Endothelial cell of umbilical vein (primary cell): Measurements from ENCODE around the gene PRR14. TPM values are rescaled to one million over a fixed set of nuclear protein-coding genes. Genes with fewer than 3 reads are reported as not detected.
A peak's percentile ranks its signal among the peaks of the same experiment; 100 is the strongest.

Experiments
- BruUV-seq: library from RNA; stranded (reverse); fragments of 400-500 nt; replicated peaks from 2 replicates; lab custom pipeline; 2021; lab: Mats Ljungman, UMichigan
- CTCF ChIA-PET: fragments of 300-600, 350-600 bp; sonication (Branson Sonifier 250); formaldehyde crosslinking; loops from one replicate; lab custom pipeline; 2021; ENCODE audit warnings: antibody characterized with exemption, inconsistent platforms; lab: Charles Lee
- POLR2A ChIA-PET: fragments of 300-600, 350-600 bp; sonication (Branson Sonifier 250); formaldehyde crosslinking; loops from one replicate; lab custom pipeline; 2021; ENCODE audit warnings: antibody characterized with exemption, inconsistent platforms; lab: Charles Lee
- DNase-seq: peaks from one replicate; pipeline ENCODE4 v3.0.0-alpha.2; 2011; ENCODE audit warnings: low read depth, low spot score
- FAIRE-seq: peaks from 2 replicates; lab custom pipeline; 2011; peaks lifted over from hg19 to GRCh38; lab: Jason Lieb, UNC
- H2AFZ ChIP-seq: 2 replicates; pipeline ENCODE4 v1.6.0; 2012; ENCODE audit warnings: low read depth, low read length, control low read depth, inconsistent platforms
- H3K27ac ChIP-seq: 2 replicates; pipeline ENCODE4 v1.5.1; 2011; ENCODE audit warnings: low read depth, mild to moderate bottlenecking, control low read depth, low read length, moderate library complexity; ENCODE audit not compliant: insufficient read depth
- H3K27me3 ChIP-seq, 2 experiments: 2 replicates each; pipeline versions ENCODE4 v1.6.0 to v1.6.1; 2011; ENCODE audit warnings: low read length in 2 of 2, mixed read lengths in 1 of 2; ENCODE audit not compliant: control insufficient read depth in 2 of 2, insufficient read depth in 2 of 2
- H3K36me3 ChIP-seq, 2 experiments: 2 replicates in 1 of 2; 3 replicates in 1 of 2; pipeline ENCODE4 v1.5.1; 2011; ENCODE audit warnings: low read length in 2 of 2, mild to moderate bottlenecking in 1 of 2, moderate library complexity in 1 of 2; ENCODE audit not compliant: control insufficient read depth in 2 of 2, insufficient read depth in 2 of 2; ENCODE audit errors: extremely low read depth in 1 of 2
- H3K4me1 ChIP-seq: 3 replicates; pipeline ENCODE4 v1.5.1; 2011; ENCODE audit warnings: mild to moderate bottlenecking, low read length; ENCODE audit not compliant: control insufficient read depth, insufficient read depth; ENCODE audit errors: extremely low read depth
- H3K4me2 ChIP-seq: 2 replicates; pipeline ENCODE4 v1.6.1; 2011; ENCODE audit warnings: low read length, control low read depth, mixed read lengths; ENCODE audit not compliant: insufficient read depth
- H3K4me3 ChIP-seq, 3 experiments: fragments of 200-600 bp in 1 of 3; sonication (generic), shearing (Covaris generic) in 1 of 3; replicated peaks in 1 of 3; 2 replicates each; pipeline ENCODE4 v1.5.1; 2011 to 2016; ENCODE audit warnings: control low read depth in 3 of 3, low read length in 3 of 3, mild to moderate bottlenecking in 2 of 3, inconsistent platforms in 1 of 3, low read depth in 1 of 3, moderate library complexity in 1 of 3; ENCODE audit not compliant: insufficient read depth in 1 of 3
- H3K79me2 ChIP-seq: 2 replicates; pipeline ENCODE4 v1.6.0; 2012; ENCODE audit warnings: low read length, inconsistent platforms; ENCODE audit not compliant: control insufficient read depth, insufficient read depth
- H3K9ac ChIP-seq: replicated peaks from 2 replicates; pipeline ENCODE3; 2011; ENCODE audit warnings: low read length, control low read depth; ENCODE audit not compliant: insufficient read depth; ENCODE audit errors: extremely low read depth
- H3K9me1 ChIP-seq: replicated peaks from 3 replicates; pipeline ENCODE4 v1.6.0; 2011; ENCODE audit warnings: mild to moderate bottlenecking, low read length; ENCODE audit not compliant: control insufficient read depth, insufficient read depth; ENCODE audit errors: extremely low read depth
- H3K9me3 ChIP-seq: replicated peaks from 2 replicates; pipeline ENCODE4 v1.5.1; 2012; ENCODE audit warnings: low read length, inconsistent platforms; ENCODE audit not compliant: control insufficient read depth, insufficient read depth
- H4K20me1 ChIP-seq: replicated peaks from 2 replicates; pipeline ENCODE3; 2011; ENCODE audit warnings: mild to moderate bottlenecking, low read length; ENCODE audit not compliant: control insufficient read depth, insufficient read depth; ENCODE audit errors: extremely low read depth
- EZH2 ChIP-seq: IDR thresholded peaks from 2 replicates; pipeline ENCODE4 v1.6.1; 2012; ENCODE audit warnings: borderline replicate concordance, low read depth, mild to moderate bottlenecking, moderate library complexity, low read length, inconsistent platforms; ENCODE audit not compliant: severe bottlenecking
- FOS ChIP-seq: IDR thresholded peaks from 2 replicates; pipeline ENCODE4 v1.6.1; 2011; ENCODE audit warnings: mild to moderate bottlenecking, low read length, moderate library complexity, borderline replicate concordance; ENCODE audit not compliant: insufficient read depth
- GATA2 ChIP-seq: IDR thresholded peaks from 2 replicates; pipeline ENCODE4 v1.7.0; 2011; ENCODE audit warnings: low read depth, mild to moderate bottlenecking, moderate library complexity, mixed read lengths, low read length; ENCODE audit not compliant: insufficient read length, insufficient read depth
- JUN ChIP-seq: IDR thresholded peaks from 2 replicates; pipeline ENCODE4 v1.6.1; 2011; ENCODE audit warnings: borderline replicate concordance, low read depth; ENCODE audit not compliant: insufficient read length, insufficient read depth
- MYC ChIP-seq: IDR thresholded peaks from one replicate; pipeline ENCODE4 v1.6.1; 2011; ENCODE audit warnings: mild to moderate bottlenecking, low read depth, low read length
- POLR2A ChIP-seq: IDR thresholded peaks from 2 replicates; pipeline ENCODE4 v1.6.1; 2012; ENCODE audit warnings: low read depth, mild to moderate bottlenecking, control low read depth, low read length
- POLR2AphosphoS5 ChIP-seq: IDR thresholded peaks from 2 replicates; pipeline ENCODE4 v1.6.1; 2012; ENCODE audit warnings: low read depth, mild to moderate bottlenecking, control low read depth, low read length, moderate library complexity; ENCODE audit not compliant: insufficient read depth
- dilution Hi-C: fragments of 300-500 bp; cut with MboI; formaldehyde crosslinking; loops from one replicate; pipeline ENCODE4 v1.15.0; 2019; ENCODE audit warnings: low sequenced_read_pairs; ENCODE audit not compliant: extremely low pct_ligation_motif_present
- intact Hi-C: fragments of 100-400 bp; cut with micrococcal nuclease; formaldehyde crosslinking; loops from one replicate; pipeline ENCODE4 v1.10.0; 2022
- polyA plus RNA-seq, 4 experiments: library from polyadenylated mRNA; depleted of rRNA in 3 of 4; stranded (reverse) in 3 of 4; unstranded in 1 of 4; fragments of >200 nt; gene quantifications; 2 replicates each; pipeline versions ENCODE4 v1.2.1 to v1.2.3, GENCODE V29; 2011 to 2012; ENCODE audit warnings: missing spikeins in 1 of 4
- total RNA-seq: library from RNA; stranded (reverse); gene quantifications from 2 replicates; pipeline ENCODE4 v1.2.3, GENCODE V29; 2021
- TF ChIP-seq, protein P1 (sequence below), 2 donors: IDR thresholded peaks; 1 replicate in 1 of 2; 2 replicates in 1 of 2; pipeline ENCODE4 v1.5.1; 2011; ENCODE audit warnings: low read length in 2 of 2, mild to moderate bottlenecking in 2 of 2, moderate library complexity in 2 of 2, control low read depth in 1 of 2, inconsistent platforms in 1 of 2, low read depth in 1 of 2; ENCODE audit not compliant: insufficient read depth in 1 of 2; ENCODE audit errors: extremely low read depth in 1 of 2
- TF ChIP-seq, protein P2 (sequence below): IDR thresholded peaks from 2 replicates; pipeline ENCODE4 v1.6.1; 2011; ENCODE audit not compliant: insufficient read depth, insufficient read length

PRR14 gene
- total and polyA plus RNA-seq, 2 donors (not counting 3 experiments of a cell fraction or from before 2014, with no cell fraction given) = 17.0 to 70.0 TPM

DNA sequence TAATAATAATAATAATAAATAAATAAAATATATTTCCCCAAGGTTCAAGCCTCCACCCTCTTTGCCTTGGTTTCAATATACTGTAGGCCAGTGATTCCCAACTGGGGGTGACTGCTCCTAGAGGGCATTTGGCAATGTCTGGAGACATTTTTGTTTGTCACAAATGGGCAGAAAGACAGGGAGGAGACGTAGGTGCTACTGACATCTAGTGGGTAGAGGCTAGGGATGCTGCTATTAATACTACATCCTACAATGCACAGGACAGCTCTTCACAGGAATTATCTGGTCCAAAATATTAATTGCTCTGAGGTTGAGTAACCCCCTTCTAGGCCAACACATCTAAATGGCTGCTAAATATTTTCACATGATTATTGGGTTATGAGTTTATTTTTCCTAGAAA is 12.8 kb upstream of the PRR14 start:
- H3K79me2 ChIP-seq = peaks cover 3% of the 10 kb centered on the region
- H3K9me1 ChIP-seq = no peaks in the 10 kb centered on the region
- FAIRE-seq = peak; percentile 85
- no peak overlapping the region for H3K4me2 ChIP-seq
- no peak overlapping the region for H2AFZ ChIP-seq
- ChIA-PET POLR2A (no interaction called here), CTCF (interaction anchor here (1.1 to 2.5 kb wide), 7 partner anchors 9 to 208 kb away, joined by 3 to 11 read pairs (median 5); partner anchors contain the start of genes DCTPP1, PRR14 and ZNF689)
- BruUV-seq = no TSS peak
- H3K27me3 ChIP-seq = no peaks in the 10 kb centered on the region
- H4K20me1 ChIP-seq = no peaks in the 10 kb centered on the region
- no peak overlapping the region for H3K4me3 ChIP-seq
- DNase-seq = peak; percentile 50
- intact Hi-C loops = no loop called here
- no peak for TF ChIP-seq POLR2A
- TF ChIP-seq, protein P1, sequence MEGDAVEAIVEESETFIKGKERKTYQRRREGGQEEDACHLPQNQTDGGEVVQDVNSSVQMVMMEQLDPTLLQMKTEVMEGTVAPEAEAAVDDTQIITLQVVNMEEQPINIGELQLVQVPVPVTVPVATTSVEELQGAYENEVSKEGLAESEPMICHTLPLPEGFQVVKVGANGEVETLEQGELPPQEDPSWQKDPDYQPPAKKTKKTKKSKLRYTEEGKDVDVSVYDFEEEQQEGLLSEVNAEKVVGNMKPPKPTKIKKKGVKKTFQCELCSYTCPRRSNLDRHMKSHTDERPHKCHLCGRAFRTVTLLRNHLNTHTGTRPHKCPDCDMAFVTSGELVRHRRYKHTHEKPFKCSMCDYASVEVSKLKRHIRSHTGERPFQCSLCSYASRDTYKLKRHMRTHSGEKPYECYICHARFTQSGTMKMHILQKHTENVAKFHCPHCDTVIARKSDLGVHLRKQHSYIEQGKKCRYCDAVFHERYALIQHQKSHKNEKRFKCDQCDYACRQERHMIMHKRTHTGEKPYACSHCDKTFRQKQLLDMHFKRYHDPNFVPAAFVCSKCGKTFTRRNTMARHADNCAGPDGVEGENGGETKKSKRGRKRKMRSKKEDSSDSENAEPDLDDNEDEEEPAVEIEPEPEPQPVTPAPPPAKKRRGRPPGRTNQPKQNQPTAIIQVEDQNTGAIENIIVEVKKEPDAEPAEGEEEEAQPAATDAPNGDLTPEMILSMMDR (IDR thresholded peaks at IDR 0.05; ENCODE audit: extremely low read depth in 1 of 2, insufficient read depth in 1 of 2, low read depth in 1 of 2, low read length in 2 of 2) = peak; percentile 32 to 44
- H3K9me3 ChIP-seq = no peaks in the 10 kb centered on the region
- peaks cover 6% of the 10 kb centered on the region for H3K4me1 ChIP-seq
- no peaks in the 10 kb centered on the region for H3K36me3 ChIP-seq
- dilution Hi-C loops = no loop called here
- H3K27ac ChIP-seq = no peak overlapping the region
- no peak overlapping the region for H3K9ac ChIP-seq

DNA sequence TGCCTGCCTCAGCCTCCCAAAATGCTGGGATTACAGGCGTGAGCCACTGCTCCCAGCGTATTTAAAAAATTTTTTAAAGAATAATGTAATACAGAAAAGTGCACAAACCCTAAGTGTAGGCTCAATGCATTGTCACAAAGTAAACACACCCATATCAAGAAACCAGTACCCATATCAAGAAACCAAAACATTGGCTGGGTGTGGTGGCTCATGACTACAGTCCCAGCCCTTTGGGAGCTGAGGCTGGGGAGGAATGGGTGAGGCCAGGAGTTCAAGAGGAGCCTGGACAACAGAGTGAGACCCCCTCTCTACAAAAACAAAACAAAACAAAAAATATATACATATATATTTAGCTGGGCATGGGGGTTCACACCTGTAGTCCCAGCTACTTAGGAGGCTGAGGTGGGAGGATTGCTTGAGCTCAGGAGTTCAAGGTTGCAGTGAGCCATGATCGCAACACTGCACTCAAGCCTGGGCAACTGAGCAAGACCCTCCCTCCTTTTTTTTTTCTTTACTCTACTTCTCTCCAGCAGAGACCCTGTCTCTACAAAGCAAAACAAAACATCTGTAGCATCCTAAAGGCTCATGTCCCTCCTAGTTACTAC is 9.3 kb upstream of the PRR14 start:
- H3K79me2 ChIP-seq = no peaks in the 10 kb centered on the region
- ChIA-PET POLR2A (no interaction called here), CTCF (no interaction called here)
- H3K9me3 ChIP-seq = no peaks in the 10 kb centered on the region
- no peaks in the 10 kb centered on the region for H3K9me1 ChIP-seq
- no peak for FAIRE-seq
- no TSS peak for BruUV-seq
- no peak overlapping the region for H2AFZ ChIP-seq
- no peaks in the 10 kb centered on the region for H3K4me1 ChIP-seq
- no peaks in the 10 kb centered on the region for H4K20me1 ChIP-seq
- no peak overlapping the region for H3K4me3 ChIP-seq
- H3K27ac ChIP-seq = no peak overlapping the region
- no peak for DNase-seq
- H3K36me3 ChIP-seq = no peaks in the 10 kb centered on the region
- dilution Hi-C loops (no loop called here), intact Hi-C loops (no loop called here)
- no peak overlapping the region for H3K4me2 ChIP-seq
- H3K9ac ChIP-seq = no peak overlapping the region
- no peak for TF ChIP-seq MYC
- TF ChIP-seq, protein P1 (IDR thresholded peaks at IDR 0.05; ENCODE audit: extremely low read depth in 1 of 2, insufficient read depth in 1 of 2, low read depth in 1 of 2, low read length in 2 of 2) = no peak
- TF ChIP-seq POLR2A = no peak
- TF ChIP-seq FOS = no peak
- TF ChIP-seq, protein P2, sequence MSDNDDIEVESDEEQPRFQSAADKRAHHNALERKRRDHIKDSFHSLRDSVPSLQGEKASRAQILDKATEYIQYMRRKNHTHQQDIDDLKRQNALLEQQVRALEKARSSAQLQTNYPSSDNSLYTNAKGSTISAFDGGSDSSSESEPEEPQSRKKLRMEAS = no peak
- TF ChIP-seq JUN = no peak
- no peak for TF ChIP-seq GATA2
- no peak for TF ChIP-seq EZH2
- no peak for TF ChIP-seq POLR2AphosphoS5
- no peaks in the 10 kb centered on the region for H3K27me3 ChIP-seq
